Heart left ventricle (tissue), 16 donors: Measurements from ENCODE around the gene CAPN12. TPM values are rescaled to one million over a fixed set of nuclear protein-coding genes. Genes with fewer than 3 reads are reported as not detected.
A peak's percentile ranks its signal among the peaks of the same experiment; 100 is the strongest.

Source experiments
- ATAC-seq, 4 donors: fragments of 200-7000 bp; cut with Tn5 transposase; one replicate each; pipeline ENCODE4 v1.9.1; 2020 to 2022; ENCODE audit warnings: moderate library complexity in 4 of 4, mild to moderate bottlenecking in 3 of 4, moderate number of reproducible peaks in 1 of 4
- DNase-seq, 5 donors: peaks; one replicate each; pipeline ENCODE4 v3.0.0-alpha.2; 2020
- H3K27ac ChIP-seq, 12 donors: fragments of 200-600 bp; sonication (generic) in 4 of 12; one replicate each; pipeline versions ENCODE4 v1.5.0 to v1.8.0; 2016 to 2022; ENCODE audit warnings: mild to moderate bottlenecking in 2 of 12
- H3K27me3 ChIP-seq, 9 donors: fragments of 200-600 bp; sonication (generic) in 2 of 9; one replicate each; pipeline versions ENCODE4 v1.5.1 to v1.8.0; 2016 to 2022; ENCODE audit warnings: mild to moderate bottlenecking in 3 of 9
- H3K36me3 ChIP-seq, 9 donors: fragments of 200-600 bp; sonication (generic) in 2 of 9; one replicate each; pipeline versions ENCODE4 v1.5.0 to v1.8.0; 2018 to 2022; ENCODE audit warnings: mild to moderate bottlenecking in 2 of 9
- H3K4me1 ChIP-seq, 12 donors: fragments of 200-600 bp; sonication (generic) in 4 of 12; one replicate each; pipeline versions ENCODE4 v1.5.0 to v1.8.0; 2016 to 2022; ENCODE audit warnings: mild to moderate bottlenecking in 3 of 12
- H3K4me3 ChIP-seq, 12 donors: fragments of 200-600 bp; sonication (generic) in 4 of 12; one replicate each; pipeline versions ENCODE4 v1.5.0 to v1.8.0; 2017 to 2022; ENCODE audit warnings: mild to moderate bottlenecking in 9 of 12, moderate library complexity in 4 of 12
- H3K9me3 ChIP-seq, 12 donors: fragments of 200-600 bp; sonication (generic) in 4 of 12; one replicate each; pipeline versions ENCODE4 v1.5.0 to v1.8.0; 2016 to 2022; ENCODE audit warnings: mild to moderate bottlenecking in 1 of 12
- CTCF ChIP-seq, 12 donors: fragments of 200-600 bp; sonication (generic) in 4 of 12; IDR thresholded peaks; one replicate each; pipeline versions ENCODE4 v1.5.0 to v1.8.0; 2018 to 2022; ENCODE audit warnings: antibody characterized with exemption in 12 of 12, mild to moderate bottlenecking in 5 of 12
- POLR2A ChIP-seq, 2 donors: fragments of 450-650 bp; IDR thresholded peaks; one replicate each; pipeline ENCODE4 v1.6.1; 2017; ENCODE audit warnings: antibody characterized with exemption in 2 of 2, mild to moderate bottlenecking in 2 of 2, moderate library complexity in 2 of 2
- WGBS, 4 donors: extraction: QIAGEN DNeasy Blood & Tissue Kit in 2 of 4; methylation state at CpG; one replicate each; pipeline versions ENCODE4 v1.1.5 to v1.1.7; 2013 to 2018; 5-methylcytosine and 5-hydroxymethylcytosine counted together
- intact Hi-C, 10 donors: fragments of 100-400 bp; cut with DNase I; formaldehyde crosslinking; loops; one replicate each; pipeline versions ENCODE4 v1.11.1 to v1.14.2; 2022
- polyA plus RNA-seq, 2 donors: library from polyadenylated mRNA; stranded (reverse); fragments of 200-250 nt; gene quantifications; one replicate each; pipeline ENCODE4 v1.2.3, GENCODE V29; 2013
- total RNA-seq, 9 donors: library from RNA; depleted of rRNA in 2 of 9; stranded (reverse); fragments of >200 nt in 2 of 9; fragmentation: NEBNext Ultra II Directional in 3 of 9; extraction: Animal tissue kit (Norgen Biotek cat#: 25700) in 3 of 9; gene quantifications; one replicate each; pipeline versions ENCODE4 v1.1.0 to v1.2.4, GENCODE V29; 2016 to 2023
- donor health status: ischemic (EF 13 %, LVEDD 7.1; RV severe dilation, severe dysfunction).
- donor health status: healthy with polysubstance abuse.
- donor health status: DM: no; HTN: yes; CAD: no.
- donor health status: DM: no; HTN: no; CAD: no.
- donor health status: ischemic (EF 25% LVEDD 6.9; RV normal size, moderate dysfunction).
- donor health status: ischemic (EF 25% LVEDD 5.7; RV mildly dilated, moderate dysfunction).
- donor health status: healthy.
- donor health status: DM: yes; HTN: yes; CAD: no.
- donor health status: ischemic (EF 35%, LVEDD 5.7; RV mildly dilated, moderate dysfunction).
- donor health status: nonischemic (EF 11% LVEDD 7.7; RV severe dilation, severe dysfunction).
- donor health status: DM: yes; HTN: yes; CAD: no.
- donor health status: PGD.
- donor health status: ischemic (EF 29% LVEDD 5.4; RV normal size, mild dysfunction).
- donor health status: nonischemic (EF 23%, LVEDD 6.1; RV moderate dilation, normal function).

CAPN12 gene
- total and polyA plus RNA-seq, 11 donors = 0.36 to 1.8 (median 0.88) TPM

- Histone ChIP-seq H3K4me1 (peaks cover 22 to 100% (median 86%) of the 10 kb centered on the region in 12 donors), H3K9me3 (no peaks in the 10 kb centered on the region), H3K27me3 (no peaks in the 10 kb centered on the region), H3K27ac (peak overlapping the region; percentile 75 to 96 (median 92)), H3K36me3 (peaks cover 0 to 8% (median 3%) of the 10 kb centered on the region in 9 donors), H3K4me3 (no peak overlapping the region)
- WGBS, 4 donors = 16 to 22% (median 17%) methylated on average over 10 of the region's 10 CpGs
- intact Hi-C loops = no loop called here
- DNase-seq (no peak), ATAC-seq (peak in 1 of 4 donors; percentile 10)
- TF ChIP-seq POLR2A (IDR thresholded peaks at IDR 0.05) (no peak), CTCF (IDR thresholded peaks at IDR 0.05) (peak in 11 of 12 donors; percentile 22 to 60 (median 40))
Observed at GRCh38 chr19:38685666-38686529, 58.4 kb downstream of the CAPN12 start.

- TF ChIP-seq CTCF (IDR thresholded peaks at IDR 0.05) = no peak
- no peak for TF ChIP-seq POLR2A (IDR thresholded peaks at IDR 0.05)
- Histone ChIP-seq H3K4me3 (no peak overlapping the region), H3K4me1 (peaks cover 22 to 100% (median 87%) of the 10 kb centered on the region in 12 donors), H3K27ac (peak overlapping the region; percentile 75 to 96 (median 92)), H3K36me3 (peaks cover 0 to 7% (median 0%) of the 10 kb centered on the region in 9 donors), H3K9me3 (no peaks in the 10 kb centered on the region), H3K27me3 (no peaks in the 10 kb centered on the region)
- DNase-seq (no peak), ATAC-seq (no peak)
- intact Hi-C loops = no loop called here
- WGBS, 4 donors = 73 to 80% (median 78%) methylated on average over 13 to 15 of the region's 15 CpGs
Observed at GRCh38 chr19:38684862-38685665, 59.2 kb downstream of the CAPN12 start.

GRCh38 chr19:38684078-38684861 is 60.0 kb downstream of the CAPN12 start:
- H3K4me3 ChIP-seq = peak overlapping the region in 1 of 12 donors; percentile 19
- H3K27me3 ChIP-seq = no peaks in the 10 kb centered on the region
- 30 to 39% (median 34%) methylated on average over 7 of the region's 7 CpGs for WGBS, 4 donors
- H3K27ac ChIP-seq = peak overlapping the region; percentile 75 to 96 (median 92)
- peaks cover 0 to 4% (median 0%) of the 10 kb centered on the region in 9 donors for H3K36me3 ChIP-seq
- ATAC-seq (peak; percentile 51 to 88 (median 84)), DNase-seq (peak in 2 of 5 donors; percentile 79 to 91)
- H3K4me1 ChIP-seq = peaks cover 22 to 99% (median 92%) of the 10 kb centered on the region in 12 donors
- no peak for TF ChIP-seq POLR2A (IDR thresholded peaks at IDR 0.05)
- no peak for TF ChIP-seq CTCF (IDR thresholded peaks at IDR 0.05)
- intact Hi-C loops = no loop called here
- no peaks in the 10 kb centered on the region for H3K9me3 ChIP-seq
